ENCODE measurements around the gene NAT8L. TPM values are rescaled to one million over a fixed set of nuclear protein-coding genes. Genes with fewer than 3 reads are reported as not detected.

NAT8L gene
- total and polyA plus RNA-seq, 2 donors (not counting 3 experiments of a cell fraction or from before 2014, with no cell fraction given) = 0.10 to 0.11 TPM

DNA sequence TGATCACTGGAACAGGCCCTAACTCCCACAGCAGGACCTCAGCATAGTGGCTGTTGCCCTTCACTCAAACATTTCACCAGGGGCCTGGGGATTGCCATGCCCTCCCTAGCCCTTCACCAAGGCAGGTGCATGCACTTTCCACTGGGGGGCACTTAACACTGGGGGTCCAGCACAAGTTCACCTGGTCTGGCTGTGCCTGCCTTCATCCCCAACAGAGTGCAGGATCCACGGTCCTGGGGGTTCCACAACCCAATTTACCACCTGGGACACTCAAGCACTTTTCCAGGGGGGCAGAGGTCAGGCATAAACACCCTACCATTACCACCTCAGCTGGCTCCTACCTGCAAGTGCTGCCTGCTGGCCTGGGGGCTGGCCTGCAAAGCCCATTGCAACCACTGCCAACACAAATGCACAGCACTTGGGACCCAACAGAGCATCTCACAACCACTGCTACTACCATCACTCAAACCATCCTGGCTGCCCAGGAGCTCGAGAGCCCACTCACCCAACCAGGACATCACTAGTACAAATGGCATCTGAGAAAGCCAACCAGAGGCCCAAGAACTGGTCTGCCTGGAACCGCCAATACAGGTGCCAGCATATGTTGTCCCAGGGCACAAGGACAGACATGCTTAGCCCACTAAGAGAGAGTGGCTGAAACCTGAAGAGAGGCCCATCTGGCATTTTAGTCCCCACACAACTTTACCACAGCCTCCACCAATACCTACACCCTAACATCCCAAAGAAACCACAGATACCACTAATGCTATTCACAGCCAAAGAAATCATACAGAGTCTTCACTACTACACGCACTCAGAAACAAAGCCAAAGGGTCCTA is 43.1 kb downstream of the NAT8L start:
- no peak overlapping the region for H3K4me2 ChIP-seq (ENCODE audit: insufficient read depth, low read length)
- CTCF ChIA-PET = interaction anchor here (0.8 kb wide), 1 partner anchor 19 kb away, joined by 3 read pairs; no protein-coding TSS in a partner anchor
- no peak overlapping the region for H3K27ac ChIP-seq (ENCODE audit: insufficient read depth, low read depth, low read length)
- H3K27me3 ChIP-seq (ENCODE audit: control insufficient read depth in 2 of 2, insufficient read depth in 2 of 2, low read length in 2 of 2) = peaks cover 1 to 5% of the 10 kb centered on the region in 2 experiments
- H3K9ac ChIP-seq (replicated peaks; ENCODE audit: extremely low read depth, insufficient read depth, low read length) = no peak overlapping the region
- POLR2A ChIA-PET = no interaction called here
- DNase-seq (ENCODE audit: low read depth, low spot score) (no peak), FAIRE-seq (no peak)
- H3K9me1 ChIP-seq (replicated peaks; ENCODE audit: control insufficient read depth, extremely low read depth, insufficient read depth, low read length) = no peaks in the 10 kb centered on the region
- dilution Hi-C loops (cut with MboI; ENCODE audit: extremely low pct_ligation_motif_present, low sequenced_read_pairs) (no loop called here), intact Hi-C loops (cut with micrococcal nuclease) (no loop called here)
- TF ChIP-seq POLR2A (IDR thresholded peaks at IDR 0.05; ENCODE audit: low read depth, low read length) = no peak
- TF ChIP-seq MYC (IDR thresholded peaks at IDR 0.05; ENCODE audit: low read depth, low read length) = no peak
- TF ChIP-seq JUN (IDR thresholded peaks at IDR 0.05; ENCODE audit: borderline replicate concordance, insufficient read depth, insufficient read length, low read depth) = no peak
- TF ChIP-seq, protein P1, sequence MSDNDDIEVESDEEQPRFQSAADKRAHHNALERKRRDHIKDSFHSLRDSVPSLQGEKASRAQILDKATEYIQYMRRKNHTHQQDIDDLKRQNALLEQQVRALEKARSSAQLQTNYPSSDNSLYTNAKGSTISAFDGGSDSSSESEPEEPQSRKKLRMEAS (IDR thresholded peaks at IDR 0.05; ENCODE audit: insufficient read depth, insufficient read length) = no peak
- TF ChIP-seq, protein P2, sequence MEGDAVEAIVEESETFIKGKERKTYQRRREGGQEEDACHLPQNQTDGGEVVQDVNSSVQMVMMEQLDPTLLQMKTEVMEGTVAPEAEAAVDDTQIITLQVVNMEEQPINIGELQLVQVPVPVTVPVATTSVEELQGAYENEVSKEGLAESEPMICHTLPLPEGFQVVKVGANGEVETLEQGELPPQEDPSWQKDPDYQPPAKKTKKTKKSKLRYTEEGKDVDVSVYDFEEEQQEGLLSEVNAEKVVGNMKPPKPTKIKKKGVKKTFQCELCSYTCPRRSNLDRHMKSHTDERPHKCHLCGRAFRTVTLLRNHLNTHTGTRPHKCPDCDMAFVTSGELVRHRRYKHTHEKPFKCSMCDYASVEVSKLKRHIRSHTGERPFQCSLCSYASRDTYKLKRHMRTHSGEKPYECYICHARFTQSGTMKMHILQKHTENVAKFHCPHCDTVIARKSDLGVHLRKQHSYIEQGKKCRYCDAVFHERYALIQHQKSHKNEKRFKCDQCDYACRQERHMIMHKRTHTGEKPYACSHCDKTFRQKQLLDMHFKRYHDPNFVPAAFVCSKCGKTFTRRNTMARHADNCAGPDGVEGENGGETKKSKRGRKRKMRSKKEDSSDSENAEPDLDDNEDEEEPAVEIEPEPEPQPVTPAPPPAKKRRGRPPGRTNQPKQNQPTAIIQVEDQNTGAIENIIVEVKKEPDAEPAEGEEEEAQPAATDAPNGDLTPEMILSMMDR (IDR thresholded peaks at IDR 0.05; ENCODE audit: extremely low read depth in 1 of 2, insufficient read depth in 1 of 2, low read depth in 1 of 2, low read length in 2 of 2) = no peak
- no peak for TF ChIP-seq POLR2AphosphoS5 (IDR thresholded peaks at IDR 0.05; ENCODE audit: insufficient read depth, low read depth, low read length)
- TF ChIP-seq GATA2 (IDR thresholded peaks at IDR 0.05; ENCODE audit: insufficient read depth, insufficient read length, low read depth, low read length) = no peak
- TF ChIP-seq EZH2 (IDR thresholded peaks at IDR 0.05; ENCODE audit: borderline replicate concordance, low read depth, low read length, severe bottlenecking) = no peak
- no peak for TF ChIP-seq FOS (IDR thresholded peaks at IDR 0.05; ENCODE audit: borderline replicate concordance, insufficient read depth, low read length)
- H4K20me1 ChIP-seq (replicated peaks; ENCODE audit: control insufficient read depth, extremely low read depth, insufficient read depth, low read length) = no peaks in the 10 kb centered on the region
- BruUV-seq (replicated peaks) = no TSS peak
- no peak overlapping the region for H2AFZ ChIP-seq (ENCODE audit: low read depth, low read length)
- H3K4me1 ChIP-seq (ENCODE audit: control insufficient read depth, extremely low read depth, insufficient read depth, low read length) = no peaks in the 10 kb centered on the region
- no peaks in the 10 kb centered on the region for H3K9me3 ChIP-seq (replicated peaks; ENCODE audit: control insufficient read depth, insufficient read depth, low read length)
- no peaks in the 10 kb centered on the region for H3K79me2 ChIP-seq (ENCODE audit: control insufficient read depth, insufficient read depth, low read length)
- no peaks in the 10 kb centered on the region for H3K36me3 ChIP-seq (ENCODE audit: control insufficient read depth in 2 of 2, extremely low read depth in 1 of 2, insufficient read depth in 2 of 2, low read length in 2 of 2)
- no peak overlapping the region for H3K4me3 ChIP-seq (replicated peaks in 1 of 3; ENCODE audit: insufficient read depth in 1 of 3, low read depth in 1 of 3, low read length in 3 of 3)

All from endothelial cell of umbilical vein (primary cell).